A204.1 (cell line): ENCODE measurements around the gene AP5S1.
"Not testable (repeated sequence)": the region's sequence is repeated elsewhere in the genome, so short reads cannot be mapped to it uniquely, and the experiment has no call there.

Experiments
- FAIRE-seq: peaks from 2 replicates; lab custom pipeline; 2012; peaks lifted over from hg19 to GRCh38; lab: Jason Lieb, UNC

Gene AP5S1

DNA sequence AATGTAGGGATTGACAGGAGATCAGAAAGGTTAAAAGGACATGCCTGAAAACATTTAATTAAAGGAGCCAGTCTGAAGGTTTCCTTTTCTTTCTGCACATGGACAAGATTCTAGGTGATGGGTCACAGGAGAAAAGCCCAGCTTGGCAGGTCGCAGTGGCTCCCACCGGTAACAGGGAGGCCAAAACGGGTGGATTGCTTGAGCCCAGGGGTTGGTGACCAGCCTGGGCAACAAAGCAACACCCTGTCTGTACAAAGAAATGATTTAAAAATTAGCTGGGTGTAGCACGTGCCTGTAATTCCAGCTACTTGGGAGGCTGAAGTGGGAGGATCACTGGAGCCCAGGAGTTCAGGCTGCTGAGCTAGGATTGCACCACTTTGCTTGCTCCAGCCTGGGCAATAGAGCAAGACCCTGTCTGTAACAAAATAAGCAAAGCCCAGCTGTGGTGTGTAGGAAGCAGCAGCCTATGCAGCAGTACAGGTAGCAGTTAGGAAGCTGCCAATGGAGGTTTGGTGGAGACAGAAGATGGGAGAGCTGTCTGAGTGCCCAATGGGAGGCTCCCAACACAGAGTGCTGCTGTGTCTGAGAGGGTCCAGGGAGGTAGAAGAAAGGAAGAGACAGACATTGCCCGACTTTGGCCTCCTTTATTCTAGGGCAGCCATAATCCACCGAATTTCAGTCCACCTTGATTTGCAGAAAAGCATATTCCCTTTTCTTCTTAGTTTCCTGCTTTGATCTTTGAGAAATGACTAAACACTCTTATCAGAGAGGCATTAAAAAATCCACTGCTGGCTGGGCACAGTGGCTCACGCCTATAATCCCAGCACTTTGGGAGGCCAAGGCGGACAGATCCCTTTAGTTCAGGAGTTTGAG is 7.1 kb upstream of the AP5S1 start:
- FAIRE-seq: no peak

DNA sequence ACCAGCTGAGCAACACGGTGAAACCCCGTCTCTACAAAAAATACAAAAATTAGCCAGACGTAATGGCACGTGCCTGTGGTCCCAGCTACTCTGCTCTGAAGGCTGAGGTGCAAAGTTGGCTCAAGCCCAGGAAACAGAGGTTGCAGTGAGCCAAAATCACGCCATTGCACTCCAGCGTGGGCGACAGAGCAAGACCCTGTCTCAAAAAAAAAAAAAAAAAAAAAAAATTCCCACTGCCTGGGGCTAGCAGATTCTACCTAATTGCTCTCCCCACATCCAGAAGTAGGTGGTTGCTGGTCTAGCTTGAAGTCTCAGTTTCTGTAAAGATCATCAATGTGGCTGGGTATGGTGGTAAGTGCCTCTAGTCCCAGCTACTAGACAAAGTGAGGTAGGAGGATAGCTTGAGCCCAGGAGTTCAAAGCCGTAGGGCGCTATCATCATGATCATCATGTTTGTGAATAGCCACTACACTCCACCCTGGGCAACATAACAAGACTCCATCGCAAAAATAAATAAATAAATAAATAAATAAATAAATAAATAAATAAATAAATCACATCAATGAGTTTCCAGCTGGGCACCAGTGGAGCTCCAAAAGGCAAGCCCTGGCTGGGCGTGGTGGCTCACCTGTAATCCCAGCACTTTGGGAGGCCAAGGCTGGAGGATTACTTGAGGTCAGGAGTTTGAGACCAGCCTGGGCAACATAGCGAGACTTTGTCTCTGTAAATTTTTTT is 6.3 kb upstream of the AP5S1 start:
- no peak for FAIRE-seq

DNA sequence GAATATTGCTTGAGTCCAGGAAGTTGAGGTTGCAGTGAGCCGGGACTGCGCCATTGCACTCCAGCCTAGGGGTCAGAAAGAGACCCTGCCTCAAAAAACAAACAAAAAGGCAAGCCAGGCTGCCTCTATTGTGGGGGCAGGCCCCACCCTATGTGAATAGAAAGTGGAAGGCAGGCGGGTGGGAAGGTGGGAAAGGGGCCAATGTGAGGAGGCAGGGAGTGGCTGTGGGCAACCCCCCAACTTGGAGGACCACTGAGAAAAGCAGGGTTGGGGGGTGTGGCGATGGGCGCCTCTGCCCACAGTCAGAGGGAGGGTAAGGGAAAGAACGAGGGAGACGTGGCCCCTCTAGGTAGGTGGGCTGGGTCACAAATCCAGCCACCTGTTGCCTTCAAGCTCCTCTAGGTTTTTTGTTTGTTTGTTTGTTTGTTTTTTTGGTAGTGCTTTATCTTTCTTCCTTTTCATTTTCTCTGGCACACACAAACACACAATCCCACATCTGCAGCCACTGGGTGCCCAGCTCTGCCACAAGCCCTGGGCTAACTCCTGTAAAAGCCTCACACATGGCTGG is 5.3 kb upstream of the AP5S1 start:
- no peak for FAIRE-seq

DNA sequence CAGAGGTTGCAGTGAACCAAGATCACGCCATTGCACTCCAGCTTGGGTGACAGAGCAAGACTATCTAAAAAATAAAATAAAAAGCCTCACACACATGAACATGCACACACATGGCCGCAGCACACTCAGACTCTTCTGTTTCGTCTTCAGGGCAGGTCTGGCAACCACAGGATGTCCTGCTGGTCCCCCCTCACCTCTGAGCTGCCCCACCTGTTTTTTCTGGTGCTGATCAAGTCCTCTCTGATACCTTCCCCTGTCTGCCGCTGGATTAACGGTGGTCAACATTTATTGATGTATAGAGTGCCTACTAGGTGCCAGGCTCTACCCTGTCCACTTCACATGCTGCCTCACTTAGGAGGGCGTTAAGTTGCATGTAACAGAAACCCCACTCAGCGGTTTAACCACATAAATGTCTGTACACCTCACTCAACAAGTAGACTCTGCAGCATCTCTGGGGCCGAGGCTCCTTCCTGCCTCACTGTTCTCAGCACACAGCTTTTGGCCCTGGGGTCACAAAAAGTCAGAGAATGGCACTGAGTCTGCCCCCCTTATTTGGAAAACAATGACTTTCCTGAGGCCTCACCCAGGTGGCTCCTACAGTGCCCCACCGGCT is 4.5 kb upstream of the AP5S1 start:
- FAIRE-seq: no peak

DNA sequence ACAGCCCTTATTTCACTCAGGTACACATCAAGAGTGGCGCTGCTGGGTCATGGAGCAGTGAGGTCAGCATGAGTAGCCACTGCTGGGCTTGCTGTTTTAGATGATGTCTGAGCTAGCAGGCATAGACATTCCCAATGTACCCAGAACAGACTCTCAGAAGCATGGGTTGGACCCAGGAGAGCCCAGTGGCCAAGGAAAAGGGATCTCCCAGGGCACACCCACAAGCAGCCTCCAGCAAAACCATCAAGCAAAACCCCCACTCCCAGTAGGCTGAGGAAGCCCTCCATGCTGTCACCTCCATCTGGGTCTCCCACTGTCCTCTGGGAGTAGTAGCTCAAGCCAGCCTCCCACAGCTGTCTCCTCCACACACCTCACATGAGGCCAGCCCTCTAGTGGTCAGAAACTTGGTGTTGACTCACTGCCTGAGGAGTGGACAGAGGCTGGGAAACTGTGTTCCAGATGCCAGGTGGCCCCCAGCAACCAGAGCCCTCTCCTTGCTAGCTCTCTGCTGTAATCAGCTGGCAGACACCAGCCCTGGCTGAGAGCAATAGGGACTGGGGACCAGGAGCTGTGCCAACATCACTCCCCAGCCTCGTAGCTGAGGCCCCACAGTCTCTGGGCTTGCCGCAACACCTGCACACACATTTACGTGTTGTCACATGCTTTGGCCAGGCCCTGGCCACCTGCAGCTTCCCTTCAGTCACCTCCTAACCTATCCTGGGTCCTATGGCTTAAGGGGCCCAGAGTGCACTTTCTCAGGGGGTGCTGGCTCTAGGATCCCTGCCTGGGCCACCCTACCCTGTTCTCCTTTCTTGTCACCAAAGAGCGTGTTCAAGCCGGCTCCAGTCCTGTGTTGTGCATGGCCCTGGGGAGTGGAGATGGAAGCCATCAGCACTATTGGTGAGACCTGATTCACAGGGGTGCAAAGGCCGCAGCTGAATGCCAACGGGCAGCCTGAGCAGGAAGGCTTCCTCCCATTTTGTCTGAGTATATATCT is 1.9 kb upstream of the AP5S1 start:
- no peak for FAIRE-seq

DNA sequence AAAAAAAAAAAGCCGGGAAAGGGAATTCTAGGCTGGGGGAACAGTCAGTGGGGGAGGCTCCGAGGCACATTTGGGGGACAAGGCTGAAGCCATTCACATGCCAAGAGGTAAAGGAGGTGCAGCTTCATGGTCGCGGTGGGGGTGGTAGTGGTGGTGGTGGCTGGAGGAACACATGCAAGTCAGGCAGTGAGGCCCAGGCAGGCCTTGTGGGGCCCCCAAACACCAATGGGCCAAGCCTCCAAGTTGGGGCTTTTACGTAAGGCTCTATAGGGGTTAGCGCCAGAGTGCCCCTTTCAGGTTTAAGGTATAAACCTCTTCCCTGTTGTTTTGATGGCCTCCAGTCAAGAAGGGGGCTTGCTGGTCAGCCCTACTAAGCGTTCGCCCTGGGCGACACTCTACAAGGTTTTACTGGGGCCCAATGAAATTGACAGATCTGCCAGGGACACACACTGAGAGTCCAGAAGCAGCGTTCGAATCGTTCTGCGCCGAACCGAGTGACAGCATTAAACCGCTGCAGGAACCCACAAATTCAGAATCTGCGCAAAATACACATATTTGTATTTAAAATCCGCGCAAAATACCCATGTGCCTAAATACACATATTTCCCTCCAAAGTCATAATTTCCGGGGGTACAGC is 818 bp upstream of the AP5S1 start:
- no peak for FAIRE-seq

DNA sequence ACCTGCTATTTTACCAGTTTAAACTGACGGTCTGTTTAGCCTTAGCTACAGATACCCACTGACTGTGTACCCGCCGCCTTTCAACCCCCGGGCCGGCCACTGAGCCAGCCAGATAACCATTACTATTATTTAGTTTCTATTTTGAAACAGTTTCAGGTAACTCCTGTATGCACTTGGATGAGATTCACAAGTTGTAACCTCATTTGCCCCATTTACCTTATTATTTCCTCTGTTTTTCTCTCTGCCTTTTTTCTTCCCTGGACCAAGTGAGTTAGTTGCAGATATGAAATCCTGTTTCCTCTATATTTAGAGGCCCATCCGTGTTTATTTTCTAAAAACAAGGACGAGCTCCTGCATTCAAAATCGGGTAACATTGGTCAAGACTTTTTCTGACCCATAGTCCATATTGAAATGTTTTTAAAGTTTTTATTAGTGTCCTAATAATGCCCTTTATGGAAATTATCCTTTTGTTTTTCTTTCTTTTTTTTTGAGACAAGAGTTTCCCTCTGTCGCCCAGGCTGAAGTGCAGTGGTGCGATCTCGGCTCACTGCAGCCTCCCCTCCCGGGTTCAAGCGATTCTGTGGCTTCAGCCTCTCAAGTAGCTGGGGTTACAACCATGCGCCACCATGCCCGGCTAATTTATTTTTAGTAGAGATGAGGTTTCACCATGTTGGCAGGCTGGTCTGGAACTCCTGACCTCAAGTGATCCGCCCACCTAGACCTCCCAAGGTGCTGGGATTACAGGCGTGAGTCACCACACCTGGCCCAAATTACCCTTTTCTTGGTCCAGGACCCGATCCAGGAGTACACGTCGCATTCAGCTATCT is 767 bp downstream of the AP5S1 start:
- no peak for FAIRE-seq

DNA sequence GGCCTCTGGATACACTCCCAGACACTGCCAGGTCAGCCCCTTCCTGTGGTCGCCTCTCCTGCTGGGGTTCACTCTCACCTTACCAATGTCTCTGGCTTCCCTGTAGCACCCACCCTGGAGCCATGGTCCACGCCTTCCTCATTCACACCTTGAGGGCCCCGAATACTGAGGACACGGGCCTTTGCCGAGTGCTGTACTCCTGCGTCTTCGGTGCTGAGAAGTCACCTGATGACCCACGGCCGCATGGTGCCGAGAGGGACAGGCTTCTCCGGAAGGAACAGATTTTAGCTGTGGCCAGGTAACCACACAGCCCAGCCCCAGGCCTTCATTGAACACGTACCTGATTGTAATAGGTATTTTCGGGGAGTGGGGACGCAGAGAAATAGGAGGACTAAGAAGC is 1.6 kb downstream of the AP5S1 start:
- no peak for FAIRE-seq

DNA sequence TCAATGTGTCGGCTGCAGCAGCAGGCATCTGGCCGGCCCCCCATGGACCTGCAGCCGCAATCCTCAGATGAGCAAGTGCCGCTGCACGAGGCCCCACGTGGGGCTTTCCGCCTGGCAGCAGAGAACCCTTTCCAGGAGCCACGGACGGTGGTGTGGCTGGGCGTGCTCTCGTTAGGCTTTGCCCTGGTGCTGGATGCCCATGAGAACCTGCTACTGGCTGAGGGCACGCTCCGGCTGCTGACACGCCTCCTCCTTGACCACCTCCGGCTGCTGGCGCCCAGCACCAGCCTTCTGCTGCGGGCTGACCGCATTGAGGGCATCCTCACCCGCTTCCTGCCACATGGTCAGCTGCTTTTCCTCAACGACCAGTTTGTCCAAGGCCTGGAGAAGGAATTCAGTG is 3.5 kb downstream of the AP5S1 start:
- no peak for FAIRE-seq

DNA sequence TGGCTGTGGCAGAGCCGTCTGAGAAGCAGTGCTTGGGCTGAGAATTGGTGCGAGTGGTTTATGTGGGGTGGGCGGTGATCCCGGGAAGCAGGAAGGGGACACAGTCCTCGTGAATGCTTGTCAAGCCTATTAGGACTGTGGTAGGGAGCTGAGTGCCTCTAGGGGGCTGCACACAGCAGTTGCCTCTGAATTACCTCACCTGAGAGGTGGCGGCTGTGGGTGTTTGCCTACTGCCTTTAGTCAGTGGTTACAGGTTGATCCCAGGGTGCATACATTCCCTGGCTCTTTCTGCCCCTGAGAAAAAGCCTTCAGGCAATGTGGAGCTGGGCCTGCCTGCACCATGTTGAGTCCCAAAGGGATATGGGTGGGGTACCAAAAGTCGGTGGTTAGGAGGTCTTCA is 5.2 kb downstream of the AP5S1 start:
- no peak for FAIRE-seq

DNA sequence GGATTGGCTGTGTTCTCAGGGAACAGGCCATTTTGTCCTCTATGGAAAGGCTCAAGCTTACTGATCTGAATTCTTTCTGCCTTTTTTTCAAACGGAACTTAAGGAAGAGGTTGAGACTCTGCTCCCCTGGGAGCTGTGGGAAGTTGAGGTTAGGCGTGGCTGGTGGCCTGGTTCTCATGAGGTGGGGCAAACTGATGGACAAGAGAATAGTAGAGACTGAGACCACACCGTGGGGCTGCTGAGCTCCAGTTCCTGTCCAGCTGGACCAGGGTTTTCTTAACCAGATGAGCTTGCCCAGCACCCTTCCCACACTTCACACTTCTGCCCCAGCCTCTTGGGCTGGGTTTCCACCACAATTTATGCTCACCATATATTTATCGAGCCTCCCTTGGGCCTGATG is 6.1 kb downstream of the AP5S1 start:
- FAIRE-seq: no peak

DNA sequence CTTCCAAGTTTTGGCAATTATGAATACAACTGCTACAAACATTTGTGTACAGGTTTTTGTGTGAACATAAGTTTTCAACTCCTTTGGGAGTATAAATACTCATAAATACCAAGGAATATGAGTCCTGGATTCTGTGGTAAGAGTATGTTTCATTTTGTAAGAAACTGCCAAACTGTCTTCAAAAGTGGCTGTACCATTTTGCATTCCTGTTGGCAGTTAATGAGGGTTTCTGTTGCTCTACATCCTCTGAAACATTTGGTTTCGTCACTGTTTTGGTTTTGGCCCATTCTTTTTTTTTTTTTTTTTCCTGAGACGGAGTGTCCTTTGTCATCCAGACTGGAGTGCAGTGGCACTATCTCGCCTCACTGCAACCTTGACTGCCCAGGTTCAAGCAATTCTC is 8.5 kb downstream of the AP5S1 start:
- no peak for FAIRE-seq

DNA sequence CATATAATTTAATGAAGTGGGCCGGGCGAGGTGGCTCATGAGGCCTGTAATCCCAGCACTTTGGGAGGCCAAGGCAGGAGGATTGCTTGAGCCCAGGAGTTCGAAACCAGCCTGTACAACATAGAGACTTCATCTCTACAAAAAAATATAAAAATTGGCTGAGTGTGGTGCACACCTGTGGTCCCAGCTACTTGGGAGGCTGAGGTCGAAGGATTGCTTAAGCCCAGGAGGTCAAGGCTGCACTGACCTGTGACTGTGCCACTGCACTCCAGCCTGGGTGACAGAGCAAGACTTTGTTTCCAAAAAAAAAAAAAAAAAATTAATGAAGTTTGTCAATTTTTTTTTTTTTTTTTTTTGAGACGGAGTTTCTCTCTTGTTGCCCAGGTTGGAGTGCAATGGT is 9.5 kb downstream of the AP5S1 start:
- FAIRE-seq: not testable (repeated sequence)

DNA sequence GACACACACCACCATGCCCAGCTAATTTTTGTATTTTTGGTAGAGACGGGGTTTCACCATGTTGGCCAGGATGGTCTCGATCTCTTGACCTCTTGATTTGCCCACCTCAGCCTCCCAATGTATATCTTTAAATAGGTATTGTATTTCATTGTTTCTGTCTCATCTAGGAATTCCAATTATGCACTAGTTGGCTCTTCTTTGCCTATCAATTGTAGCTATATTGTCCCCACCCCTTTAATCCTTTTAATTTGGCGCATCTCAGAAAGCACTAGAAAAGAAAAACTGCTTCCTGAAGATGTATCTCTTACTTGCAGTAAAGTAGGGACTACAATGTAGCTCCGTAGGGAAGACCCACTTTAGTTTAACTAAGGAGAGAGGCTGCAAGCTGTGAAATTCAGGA is 15.8 kb downstream of the AP5S1 start:
- FAIRE-seq: no peak

DNA sequence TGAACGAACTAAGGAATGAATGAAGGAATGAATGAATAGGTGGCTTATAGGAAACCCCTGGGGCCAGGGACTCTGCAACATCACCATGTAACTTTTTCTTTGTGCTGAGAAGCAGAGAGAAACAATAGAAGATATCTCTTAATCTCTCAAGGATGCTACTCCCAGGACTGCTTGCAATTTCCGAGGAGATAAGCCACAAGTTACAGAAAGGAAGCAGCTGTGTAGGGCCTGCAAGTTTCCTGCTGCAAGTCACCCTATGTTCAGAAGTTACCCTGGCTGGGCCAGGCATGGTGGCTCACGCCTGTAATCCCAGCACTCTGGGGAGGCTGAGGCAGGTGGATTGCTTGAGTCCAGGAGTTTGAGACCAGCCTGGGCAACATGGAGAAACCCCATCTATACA is 19.0 kb downstream of the AP5S1 start:
- no peak for FAIRE-seq

DNA sequence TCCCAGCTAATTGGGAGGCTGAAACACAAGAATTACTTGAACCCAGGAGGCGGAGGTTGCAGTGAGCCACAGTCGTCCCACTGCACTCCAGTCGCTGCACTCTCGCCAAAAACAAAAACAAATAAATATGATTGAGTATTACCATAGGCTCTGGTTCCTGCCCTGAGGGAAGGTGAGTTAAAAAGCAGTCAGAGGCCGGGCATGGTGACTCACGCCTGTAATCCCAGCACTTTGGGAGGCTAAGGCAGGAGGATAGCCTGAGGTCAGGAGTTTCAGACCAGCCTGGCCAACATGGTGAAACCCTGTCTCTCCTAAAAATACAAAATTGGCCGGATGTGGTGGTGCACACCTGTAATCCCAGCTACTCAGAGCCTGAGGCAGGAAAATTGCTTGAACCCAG is 19.9 kb downstream of the AP5S1 start:
- not testable (repeated sequence) for FAIRE-seq

DNA sequence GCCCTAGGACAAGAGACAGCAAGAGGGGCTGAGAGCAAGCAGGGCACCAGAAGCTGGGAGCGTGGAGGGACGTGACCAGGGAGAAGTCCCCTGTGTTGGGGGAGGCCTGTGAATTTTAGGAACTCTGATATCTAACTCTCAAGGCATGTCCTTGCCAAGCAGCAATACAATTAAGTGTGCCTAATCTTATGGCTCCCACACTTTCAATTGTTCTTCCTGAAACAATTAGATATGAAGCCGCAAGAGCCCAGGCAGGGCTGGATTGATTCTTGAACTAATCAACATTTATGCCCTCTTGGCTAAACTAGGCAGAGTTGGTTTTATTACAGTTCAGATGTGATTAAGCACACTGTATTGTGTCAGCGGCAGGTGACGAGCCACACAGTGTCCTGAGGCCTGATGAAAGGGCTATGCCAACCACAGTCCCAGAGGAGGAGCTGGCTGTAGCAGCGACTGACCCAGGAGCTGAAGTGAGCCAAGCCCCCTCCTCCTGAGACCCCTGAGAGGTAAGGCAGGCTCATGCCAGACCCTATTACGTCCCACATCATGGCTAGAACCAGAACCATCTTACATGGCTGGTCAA is 22.1 kb downstream of the AP5S1 start:
- FAIRE-seq: no peak

DNA sequence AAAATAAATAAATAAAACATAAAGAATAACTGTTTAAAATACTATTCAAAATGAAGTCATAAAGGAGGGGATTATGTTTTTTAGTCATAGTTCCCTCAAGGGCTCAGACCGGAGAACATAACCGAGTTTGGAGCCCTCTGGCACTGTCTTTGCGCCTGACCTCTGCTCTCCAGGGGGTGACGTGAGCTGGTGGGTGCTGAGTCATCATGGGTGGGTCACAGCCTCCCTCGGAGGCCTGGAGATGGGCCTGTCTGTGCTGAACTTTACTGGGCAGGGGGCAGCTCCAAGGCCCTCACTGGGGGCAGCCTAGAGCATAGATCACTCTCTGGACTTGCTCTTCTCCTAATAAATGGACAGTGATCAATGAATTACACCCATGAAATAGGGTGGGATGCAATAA is 23.1 kb downstream of the AP5S1 start:
- FAIRE-seq: no peak

DNA sequence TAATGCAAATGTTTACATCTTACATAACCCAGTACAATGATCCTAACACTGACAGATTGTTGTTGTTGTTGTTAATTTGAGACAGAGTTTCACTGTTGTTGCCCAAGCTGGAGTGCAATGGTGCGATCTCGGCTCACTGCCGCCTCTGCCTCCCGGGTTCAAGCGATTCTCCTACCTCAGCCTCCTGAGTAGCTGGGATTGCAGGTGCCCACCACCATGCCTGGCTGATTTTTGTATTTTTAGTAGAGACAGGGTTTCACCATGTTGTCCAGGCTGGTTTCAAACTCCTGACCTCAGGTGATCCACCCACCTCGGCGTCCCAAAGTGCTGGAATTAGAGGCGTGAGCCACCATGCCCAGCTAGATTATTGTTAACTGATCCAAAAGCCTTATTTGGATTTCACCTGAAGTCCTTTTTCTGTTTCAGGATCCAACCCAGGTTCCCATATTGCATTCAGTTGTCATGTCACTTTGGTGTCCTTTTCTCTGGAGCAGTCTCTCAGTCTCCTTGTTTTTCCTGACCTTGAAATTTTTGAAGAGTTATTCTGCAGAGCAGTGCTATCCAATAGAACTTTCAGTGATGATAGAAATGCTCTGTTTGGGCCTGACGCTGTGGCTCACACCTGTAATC is 23.8 kb downstream of the AP5S1 start:
- not testable (repeated sequence) for FAIRE-seq

DNA sequence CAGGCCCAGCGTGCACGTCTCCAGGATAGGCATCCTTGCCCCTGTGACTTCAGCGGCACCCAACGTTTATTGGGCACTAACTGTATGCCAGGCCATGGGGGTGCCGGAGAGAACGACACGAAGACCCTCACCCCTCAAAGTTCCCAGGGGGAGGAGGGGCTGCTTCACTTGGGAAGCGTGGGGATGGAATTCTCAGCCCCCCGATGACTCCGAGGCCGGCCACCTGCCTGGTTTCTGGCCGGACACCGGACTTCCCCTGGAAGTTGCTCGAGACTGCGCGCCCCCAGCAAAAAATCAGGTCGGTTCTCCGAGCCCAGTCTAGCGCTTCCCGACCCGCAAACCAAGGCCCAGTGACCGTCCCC is 26.0 kb downstream of the AP5S1 start:
- FAIRE-seq: no peak
